ENCODE data around the gene TRDN. TPM values are rescaled to one million over a fixed set of nuclear protein-coding genes. Genes with fewer than 3 reads are reported as not detected.

TRDN gene
- total RNA-seq, 1 experiment from 2014 or later = 39.8 TPM

DNA sequence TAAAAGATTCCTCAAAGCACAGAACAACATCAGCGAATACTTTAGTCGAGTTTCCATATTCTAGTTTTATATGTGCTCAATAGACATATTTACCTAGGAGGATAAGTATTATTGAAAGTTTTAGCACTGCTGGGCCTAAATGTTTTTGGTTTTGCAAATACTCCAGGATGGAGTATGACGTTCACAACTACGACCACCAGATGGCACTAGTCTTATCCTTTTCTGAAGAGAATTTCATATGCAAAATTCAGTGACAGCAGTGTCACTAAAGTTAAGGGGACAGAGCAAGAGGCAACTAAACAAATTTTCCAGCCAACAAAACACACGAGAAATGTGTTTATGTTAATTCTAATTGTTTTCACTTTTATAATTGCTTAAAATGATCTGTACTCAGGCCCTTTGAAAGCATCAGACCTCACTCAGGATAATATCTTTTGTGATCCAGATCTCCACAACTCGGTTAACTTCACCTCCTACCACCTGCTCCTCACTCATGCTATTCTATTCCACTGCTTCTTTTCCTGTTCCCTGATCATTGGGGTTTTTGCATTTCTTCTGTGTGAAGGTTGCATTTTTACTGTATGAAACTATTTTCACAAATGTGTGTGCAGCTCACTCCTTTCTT, 220.8 kb downstream of the TRDN start:
- Mint-ChIP-seq H3K36me3 (no peaks in the 10 kb centered on the region), H3K4me1 (peaks cover 25% of the 10 kb centered on the region), H3K9me3 (no peaks in the 10 kb centered on the region), H3K27me3 (ENCODE audit: low read depth) (no peaks in the 10 kb centered on the region), H3K27ac (no peak overlapping the region), H3K4me3 (no peak overlapping the region)
- TF ChIP-seq RELA (CRISPR knock-in tag; IDR thresholded peaks at IDR 0.05; ENCODE audit: borderline replicate concordance) (no peak), CTCF (IDR thresholded peaks at IDR 0.05) (peak; percentile 81)
- ATAC-seq = peak; percentile 69
- ChIA-PET POLR2A (no interaction called here), CTCF (interaction anchor here (3.1 kb wide), 1 partner anchor 300 kb away, joined by 46 read pairs; no protein-coding TSS in a partner anchor)
- peak; percentile 60 for DNase-seq (ENCODE audit: low spot score)

GRCh38 chr6:123404975-123405374, 231.8 kb downstream of the TRDN start:
- no peak overlapping the region for H3K27ac Mint-ChIP-seq
- ATAC-seq = no peak
- DNase-seq (ENCODE audit: low spot score) = no peak
- CTCF ChIA-PET = no interaction called here
- peaks cover 14% of the 10 kb centered on the region for H3K4me1 Mint-ChIP-seq
- H3K27me3 Mint-ChIP-seq (ENCODE audit: low read depth) = no peaks in the 10 kb centered on the region
- no peaks in the 10 kb centered on the region for H3K36me3 Mint-ChIP-seq
- no peaks in the 10 kb centered on the region for H3K9me3 Mint-ChIP-seq
- TF ChIP-seq RORB (CRISPR knock-in tag; IDR thresholded peaks at IDR 0.05) = no peak
- TF ChIP-seq SMAD4 (CRISPR knock-in tag; IDR thresholded peaks at IDR 0.05) = no peak
- TF ChIP-seq ZNF416 (CRISPR knock-in tag; IDR thresholded peaks at IDR 0.05) = no peak
- TF ChIP-seq FOXP1 (CRISPR knock-in tag; IDR thresholded peaks at IDR 0.05; ENCODE audit: borderline replicate concordance) = no peak
- no peak for TF ChIP-seq SP1 (CRISPR knock-in tag; conservative IDR thresholded peaks at IDR 0.05)
- TF ChIP-seq, protein P1, sequence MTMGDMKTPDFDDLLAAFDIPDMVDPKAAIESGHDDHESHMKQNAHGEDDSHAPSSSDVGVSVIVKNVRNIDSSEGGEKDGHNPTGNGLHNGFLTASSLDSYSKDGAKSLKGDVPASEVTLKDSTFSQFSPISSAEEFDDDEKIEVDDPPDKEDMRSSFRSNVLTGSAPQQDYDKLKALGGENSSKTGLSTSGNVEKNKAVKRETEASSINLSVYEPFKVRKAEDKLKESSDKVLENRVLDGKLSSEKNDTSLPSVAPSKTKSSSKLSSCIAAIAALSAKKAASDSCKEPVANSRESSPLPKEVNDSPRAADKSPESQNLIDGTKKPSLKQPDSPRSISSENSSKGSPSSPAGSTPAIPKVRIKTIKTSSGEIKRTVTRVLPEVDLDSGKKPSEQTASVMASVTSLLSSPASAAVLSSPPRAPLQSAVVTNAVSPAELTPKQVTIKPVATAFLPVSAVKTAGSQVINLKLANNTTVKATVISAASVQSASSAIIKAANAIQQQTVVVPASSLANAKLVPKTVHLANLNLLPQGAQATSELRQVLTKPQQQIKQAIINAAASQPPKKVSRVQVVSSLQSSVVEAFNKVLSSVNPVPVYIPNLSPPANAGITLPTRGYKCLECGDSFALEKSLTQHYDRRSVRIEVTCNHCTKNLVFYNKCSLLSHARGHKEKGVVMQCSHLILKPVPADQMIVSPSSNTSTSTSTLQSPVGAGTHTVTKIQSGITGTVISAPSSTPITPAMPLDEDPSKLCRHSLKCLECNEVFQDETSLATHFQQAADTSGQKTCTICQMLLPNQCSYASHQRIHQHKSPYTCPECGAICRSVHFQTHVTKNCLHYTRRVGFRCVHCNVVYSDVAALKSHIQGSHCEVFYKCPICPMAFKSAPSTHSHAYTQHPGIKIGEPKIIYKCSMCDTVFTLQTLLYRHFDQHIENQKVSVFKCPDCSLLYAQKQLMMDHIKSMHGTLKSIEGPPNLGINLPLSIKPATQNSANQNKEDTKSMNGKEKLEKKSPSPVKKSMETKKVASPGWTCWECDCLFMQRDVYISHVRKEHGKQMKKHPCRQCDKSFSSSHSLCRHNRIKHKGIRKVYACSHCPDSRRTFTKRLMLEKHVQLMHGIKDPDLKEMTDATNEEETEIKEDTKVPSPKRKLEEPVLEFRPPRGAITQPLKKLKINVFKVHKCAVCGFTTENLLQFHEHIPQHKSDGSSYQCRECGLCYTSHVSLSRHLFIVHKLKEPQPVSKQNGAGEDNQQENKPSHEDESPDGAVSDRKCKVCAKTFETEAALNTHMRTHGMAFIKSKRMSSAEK (CRISPR knock-in tag; IDR thresholded peaks at IDR 0.05; ENCODE audit: borderline replicate concordance) = no peak
- TF ChIP-seq MYBL2 (CRISPR knock-in tag; IDR thresholded peaks at IDR 0.05) = no peak
- TF ChIP-seq, protein P2, sequence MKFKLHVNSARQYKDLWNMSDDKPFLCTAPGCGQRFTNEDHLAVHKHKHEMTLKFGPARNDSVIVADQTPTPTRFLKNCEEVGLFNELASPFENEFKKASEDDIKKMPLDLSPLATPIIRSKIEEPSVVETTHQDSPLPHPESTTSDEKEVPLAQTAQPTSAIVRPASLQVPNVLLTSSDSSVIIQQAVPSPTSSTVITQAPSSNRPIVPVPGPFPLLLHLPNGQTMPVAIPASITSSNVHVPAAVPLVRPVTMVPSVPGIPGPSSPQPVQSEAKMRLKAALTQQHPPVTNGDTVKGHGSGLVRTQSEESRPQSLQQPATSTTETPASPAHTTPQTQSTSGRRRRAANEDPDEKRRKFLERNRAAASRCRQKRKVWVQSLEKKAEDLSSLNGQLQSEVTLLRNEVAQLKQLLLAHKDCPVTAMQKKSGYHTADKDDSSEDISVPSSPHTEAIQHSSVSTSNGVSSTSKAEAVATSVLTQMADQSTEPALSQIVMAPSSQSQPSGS (CRISPR knock-in tag; IDR thresholded peaks at IDR 0.05; ENCODE audit: borderline replicate concordance, low read depth) = no peak
- no peak for TF ChIP-seq IRF1 (CRISPR knock-in tag; IDR thresholded peaks at IDR 0.05)
- no peak for TF ChIP-seq ETV6 (CRISPR knock-in tag; IDR thresholded peaks at IDR 0.05)
- TF ChIP-seq, protein P3, sequence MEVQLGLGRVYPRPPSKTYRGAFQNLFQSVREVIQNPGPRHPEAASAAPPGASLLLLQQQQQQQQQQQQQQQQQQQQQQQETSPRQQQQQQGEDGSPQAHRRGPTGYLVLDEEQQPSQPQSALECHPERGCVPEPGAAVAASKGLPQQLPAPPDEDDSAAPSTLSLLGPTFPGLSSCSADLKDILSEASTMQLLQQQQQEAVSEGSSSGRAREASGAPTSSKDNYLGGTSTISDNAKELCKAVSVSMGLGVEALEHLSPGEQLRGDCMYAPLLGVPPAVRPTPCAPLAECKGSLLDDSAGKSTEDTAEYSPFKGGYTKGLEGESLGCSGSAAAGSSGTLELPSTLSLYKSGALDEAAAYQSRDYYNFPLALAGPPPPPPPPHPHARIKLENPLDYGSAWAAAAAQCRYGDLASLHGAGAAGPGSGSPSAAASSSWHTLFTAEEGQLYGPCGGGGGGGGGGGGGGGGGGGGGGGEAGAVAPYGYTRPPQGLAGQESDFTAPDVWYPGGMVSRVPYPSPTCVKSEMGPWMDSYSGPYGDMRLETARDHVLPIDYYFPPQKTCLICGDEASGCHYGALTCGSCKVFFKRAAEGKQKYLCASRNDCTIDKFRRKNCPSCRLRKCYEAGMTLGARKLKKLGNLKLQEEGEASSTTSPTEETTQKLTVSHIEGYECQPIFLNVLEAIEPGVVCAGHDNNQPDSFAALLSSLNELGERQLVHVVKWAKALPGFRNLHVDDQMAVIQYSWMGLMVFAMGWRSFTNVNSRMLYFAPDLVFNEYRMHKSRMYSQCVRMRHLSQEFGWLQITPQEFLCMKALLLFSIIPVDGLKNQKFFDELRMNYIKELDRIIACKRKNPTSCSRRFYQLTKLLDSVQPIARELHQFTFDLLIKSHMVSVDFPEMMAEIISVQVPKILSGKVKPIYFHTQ (CRISPR knock-in tag; IDR thresholded peaks at IDR 0.05) = no peak
- TF ChIP-seq JAZF1 (CRISPR knock-in tag; IDR thresholded peaks at IDR 0.05) = no peak
- no peak for TF ChIP-seq ZNF317 (CRISPR knock-in tag; IDR thresholded peaks at IDR 0.05; ENCODE audit: borderline replicate concordance, low read depth)
- no peak for TF ChIP-seq CDX4 (CRISPR knock-in tag; IDR thresholded peaks at IDR 0.05; ENCODE audit: borderline replicate concordance)
- no peak for TF ChIP-seq CREB1 (CRISPR knock-in tag; IDR thresholded peaks at IDR 0.05)
- TF ChIP-seq, protein P4, sequence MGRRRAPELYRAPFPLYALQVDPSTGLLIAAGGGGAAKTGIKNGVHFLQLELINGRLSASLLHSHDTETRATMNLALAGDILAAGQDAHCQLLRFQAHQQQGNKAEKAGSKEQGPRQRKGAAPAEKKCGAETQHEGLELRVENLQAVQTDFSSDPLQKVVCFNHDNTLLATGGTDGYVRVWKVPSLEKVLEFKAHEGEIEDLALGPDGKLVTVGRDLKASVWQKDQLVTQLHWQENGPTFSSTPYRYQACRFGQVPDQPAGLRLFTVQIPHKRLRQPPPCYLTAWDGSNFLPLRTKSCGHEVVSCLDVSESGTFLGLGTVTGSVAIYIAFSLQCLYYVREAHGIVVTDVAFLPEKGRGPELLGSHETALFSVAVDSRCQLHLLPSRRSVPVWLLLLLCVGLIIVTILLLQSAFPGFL (CRISPR knock-in tag; IDR thresholded peaks at IDR 0.05; ENCODE audit: borderline replicate concordance) = no peak
- TF ChIP-seq ZNF512 (CRISPR knock-in tag; IDR thresholded peaks at IDR 0.05; ENCODE audit: borderline replicate concordance) = no peak
- TF ChIP-seq NR1H2 (CRISPR knock-in tag; IDR thresholded peaks at IDR 0.05) = no peak
- POLR2A ChIA-PET = no interaction called here
- no peak overlapping the region for H3K4me3 Mint-ChIP-seq
